ENCODE measurements around the gene RNASEH2A. TPM values are rescaled to one million over a fixed set of nuclear protein-coding genes. Genes with fewer than 3 reads are reported as not detected.

Gene RNASEH2A
- total RNA-seq, 1 experiment from 2014 or later, result 79.5 TPM

GRCh38 chr19:12842511-12842910 is 36.1 kb downstream of the RNASEH2A start:
- Histone ChIP-seq H2BK12ac (ENCODE audit: insufficient read length, low read depth, low read length) (no peak overlapping the region), H3K18ac (ENCODE audit: insufficient read length, low read depth, low read length) (no peak overlapping the region), H3K9ac (ENCODE audit: extremely low read depth, insufficient read length, low read length) (no peak overlapping the region), H3K4ac (ENCODE audit: low read depth, low read length) (no peak overlapping the region), H3K79me2 (ENCODE audit: insufficient read depth, low read length) (no peaks in the 10 kb centered on the region), H3K27ac (ENCODE audit: insufficient read length, low read depth, low read length) (no peak overlapping the region), H3T11ph (ENCODE audit: low read length) (no peak overlapping the region), H4K8ac (replicated peaks; ENCODE audit: insufficient read length, low read depth, low read length) (no peak overlapping the region), H2AK5ac (ENCODE audit: insufficient read length, low read length) (no peak overlapping the region), H3K23me2 (ENCODE audit: insufficient read length, low read depth, low read length, poor library complexity, severe bottlenecking) (peaks cover 2% of the 10 kb centered on the region), H4K91ac (ENCODE audit: insufficient read length, low read depth, low read length) (no peak overlapping the region), H2AFZ (ENCODE audit: low read length) (no peak overlapping the region), H3K9me3 (ENCODE audit: control insufficient read depth, low read depth, low read length) (no peaks in the 10 kb centered on the region), H4K20me1 (ENCODE audit: control insufficient read depth, insufficient read depth, insufficient read length) (no peaks in the 10 kb centered on the region), H3K4me2 (ENCODE audit: insufficient read depth, insufficient read length, low read length) (no peak overlapping the region), H2BK5ac (ENCODE audit: insufficient read length, low read length) (no peak overlapping the region), H3K27me3 (ENCODE audit: insufficient read depth, low read length) (no peaks in the 10 kb centered on the region), H2BK15ac (ENCODE audit: low read depth, low read length) (no peak overlapping the region), H3K23ac (ENCODE audit: insufficient read length, low read depth, low read length) (no peak overlapping the region), H4K5ac (ENCODE audit: insufficient read length, low read depth, low read length) (no peak overlapping the region), H2BK20ac (ENCODE audit: low read depth, low read length, poor library complexity, severe bottlenecking) (no peak overlapping the region), H3K79me1 (ENCODE audit: insufficient read depth, low read depth, low read length, poor library complexity, severe bottlenecking) (no peaks in the 10 kb centered on the region), H3K56ac (ENCODE audit: insufficient read length, low read depth, low read length) (no peak overlapping the region), H3K14ac (ENCODE audit: insufficient read depth, low read length) (no peak overlapping the region), H2BK120ac (ENCODE audit: low read depth, low read length, poor library complexity, severe bottlenecking) (no peak overlapping the region), H3K4me1 (ENCODE audit: insufficient read depth, low read length) (0 out of 2 replicates have a peak, but pooled peaks cover 2% of the 10 kb centered on the region)
- Mint-ChIP-seq H3K36me3 (ENCODE audit: insufficient read depth in 1 of 3, low read depth in 3 of 3) (peaks cover 0 to 8% (median 8%) of the 10 kb centered on the region in 3 experiments; a peak in 6 of 7 replicates), H3K4me3 (no peak overlapping the region), H3K27me3 (ENCODE audit: low read depth) (peaks cover 9% of the 10 kb centered on the region), H3K9me3 (no peaks in the 10 kb centered on the region), H3K27ac (peak overlapping the region in 1 of 3 experiments; percentile 6; a peak in 2 of 7 replicates), H3K4me1 (peaks cover 29 to 32% of the 10 kb centered on the region in 2 experiments)
- WGBS (ENCODE audit: extremely low coverage, insufficient read length, low lambda C conversion rate), result no CpG with 5 or more reads among the region's 18 CpGs
- no peak for TF ChIP-seq CTCF (conservative IDR thresholded peaks at IDR 0.05)
- no peak for DNase-seq
